SK-N-SH treated with all-trans-retinoic acid at 6 μM for 48 hours (cell line): Measurements from ENCODE around the gene ST6GAL1.

Experiments used
- ATAC-seq: fragments of 200-7000 bp; cut with Tn5 transposase; 3 replicates; pipeline ENCODE4 v1.9.1; 2020; ENCODE audit warnings: mild to moderate bottlenecking, moderate library complexity
- ARNTL ChIP-seq: fragments of 450-650 bp; formaldehyde crosslinking; IDR thresholded peaks from 2 replicates; pipeline ENCODE4 v1.5.0; 2020; ENCODE audit warnings: low read depth, mild to moderate bottlenecking, moderate library complexity, borderline replicate concordance
- BACH2 ChIP-seq: fragments of 250-450 bp; sonication (Bioruptor Pico); IDR thresholded peaks from 2 replicates; pipeline ENCODE4 v1.9.0; 2021; ENCODE audit warnings: mild to moderate bottlenecking, borderline replicate concordance
- CREB5 ChIP-seq: fragments of 250-450 bp; sonication (Bioruptor Pico); IDR thresholded peaks from 2 replicates; pipeline ENCODE4 v1.5.1; 2020; ENCODE audit warnings: low read depth, mild to moderate bottlenecking, moderate library complexity
- CSDC2 ChIP-seq: fragments of 250-450 bp; sonication (Bioruptor Pico); IDR thresholded peaks from 2 replicates; pipeline ENCODE4 v1.5.0; 2020; ENCODE audit warnings: mild to moderate bottlenecking, moderate library complexity
- CSRNP3 ChIP-seq: fragments of 250-450 bp; sonication (Bioruptor Pico); IDR thresholded peaks from 2 replicates; pipeline ENCODE4 v1.5.1; 2021; ENCODE audit warnings: mild to moderate bottlenecking, moderate library complexity
- ESRRG ChIP-seq: fragments of 250-450 bp; sonication (Bioruptor Pico); IDR thresholded peaks from 2 replicates; pipeline ENCODE4 v1.6.1; 2021; ENCODE audit warnings: mild to moderate bottlenecking
- GLIS3 ChIP-seq: fragments of 250-450 bp; sonication (Bioruptor Pico); IDR thresholded peaks from 2 replicates; pipeline ENCODE4 v1.5.0; 2020; ENCODE audit warnings: mild to moderate bottlenecking, moderate library complexity
- ISL1 ChIP-seq: fragments of 250-450 bp; sonication (Bioruptor Pico); IDR thresholded peaks from 2 replicates; pipeline ENCODE4 v2.1.2; 2022; ENCODE audit warnings: mild to moderate bottlenecking, moderate library complexity
- OSR1 ChIP-seq: fragments of 250-450 bp; sonication (Bioruptor Pico); IDR thresholded peaks from 2 replicates; pipeline ENCODE4 v1.8.0; 2022; ENCODE audit warnings: moderate library complexity, mild to moderate bottlenecking, inconsistent platforms
- PATZ1 ChIP-seq: fragments of 250-450 bp; sonication (Bioruptor Pico); IDR thresholded peaks from 2 replicates; pipeline ENCODE4 v1.8.0; 2020; ENCODE audit warnings: mild to moderate bottlenecking, moderate library complexity, borderline replicate concordance
- POU6F1 ChIP-seq: fragments of 250-450 bp; sonication (Bioruptor Pico); IDR thresholded peaks from 2 replicates; pipeline ENCODE4 v1.8.0; 2021; ENCODE audit warnings: low read depth, mild to moderate bottlenecking, moderate library complexity, borderline replicate concordance
- PPARA ChIP-seq: fragments of 250-450 bp; sonication (Bioruptor Pico); IDR thresholded peaks from 2 replicates; pipeline ENCODE4 v1.5.0; 2020; ENCODE audit warnings: mild to moderate bottlenecking, borderline replicate concordance
- RARB ChIP-seq: fragments of 250-450 bp; sonication (Bioruptor Pico); IDR thresholded peaks from 2 replicates; pipeline ENCODE4 v1.8.0; 2021; ENCODE audit warnings: mild to moderate bottlenecking, moderate library complexity
- SNAI2 ChIP-seq: fragments of 250-450 bp; sonication (Bioruptor Pico); IDR thresholded peaks from 2 replicates; pipeline ENCODE4 v1.5.0; 2020; ENCODE audit warnings: mild to moderate bottlenecking, moderate library complexity
- TCF4 ChIP-seq: fragments of 250-450 bp; sonication (Bioruptor Pico); IDR thresholded peaks from 2 replicates; pipeline ENCODE4 v1.8.0; 2021; ENCODE audit warnings: mild to moderate bottlenecking, moderate library complexity, borderline replicate concordance
- TOX ChIP-seq: fragments of 250-450 bp; sonication (Bioruptor Pico); IDR thresholded peaks from 2 replicates; pipeline ENCODE4 v1.8.0; 2021; ENCODE audit warnings: mild to moderate bottlenecking, moderate library complexity, borderline replicate concordance
- TSHZ2 ChIP-seq: fragments of 250-450 bp; sonication (Bioruptor Pico); IDR thresholded peaks from 2 replicates; pipeline ENCODE4 v1.5.0; 2020; ENCODE audit warnings: mild to moderate bottlenecking, moderate library complexity
- ZC3H10 ChIP-seq: fragments of 250-450 bp; sonication (Bioruptor Pico); IDR thresholded peaks from 2 replicates; pipeline ENCODE4 v1.5.1; 2021; ENCODE audit warnings: mild to moderate bottlenecking, moderate library complexity
- ZFP3 ChIP-seq: fragments of 250-450 bp; sonication (Bioruptor Pico); IDR thresholded peaks from 2 replicates; pipeline ENCODE4 v1.5.0; 2020; ENCODE audit warnings: mild to moderate bottlenecking, moderate library complexity
- ZFP30 ChIP-seq: fragments of 450-650 bp; formaldehyde crosslinking; IDR thresholded peaks from 2 replicates; pipeline ENCODE4 v1.5.0; 2022; ENCODE audit warnings: mild to moderate bottlenecking, moderate library complexity
- ZNF70 ChIP-seq: fragments of 450-650 bp; formaldehyde crosslinking; IDR thresholded peaks from 2 replicates; pipeline ENCODE4 v1.5.0; 2020; ENCODE audit warnings: mild to moderate bottlenecking, moderate library complexity
- ZNF8 ChIP-seq: fragments of 450-650 bp; formaldehyde crosslinking; IDR thresholded peaks from 2 replicates; pipeline ENCODE4 v1.5.0; 2020; ENCODE audit warnings: mild to moderate bottlenecking, moderate library complexity

Gene ST6GAL1

GRCh38 chr3:187039100-187039722 lies 108.9 kb downstream of the ST6GAL1 start:
- TF ChIP-seq SNAI2 (CRISPR knock-in tag) (no peak), CREB5 (CRISPR knock-in tag) (no peak), PPARA (CRISPR knock-in tag) (no peak), ZFP3 (CRISPR knock-in tag) (no peak), ISL1 (no peak), TSHZ2 (CRISPR knock-in tag) (no peak), CSDC2 (CRISPR knock-in tag) (no peak), PATZ1 (CRISPR knock-in tag) (no peak), OSR1 (CRISPR knock-in tag) (no peak), ZC3H10 (CRISPR knock-in tag) (no peak), ZNF8 (no peak), TCF4 (CRISPR knock-in tag) (no peak), GLIS3 (CRISPR knock-in tag) (no peak), TOX (CRISPR knock-in tag) (no peak), ARNTL (no peak)
- no peak for ATAC-seq

GRCh38 chr3:187039723-187040414 lies 109.5 kb downstream of the ST6GAL1 start:
- ATAC-seq, result no peak
- TF ChIP-seq ZC3H10 (CRISPR knock-in tag), result no peak
- no peak for TF ChIP-seq PPARA (CRISPR knock-in tag)
- TF ChIP-seq TOX (CRISPR knock-in tag), result no peak
- no peak for TF ChIP-seq RARB (CRISPR knock-in tag)
- TF ChIP-seq TCF4 (CRISPR knock-in tag), result no peak
- no peak for TF ChIP-seq ISL1
- no peak for TF ChIP-seq ARNTL
- no peak for TF ChIP-seq ZNF70 (CRISPR knock-in tag)
- TF ChIP-seq ZFP3 (CRISPR knock-in tag), result no peak
- TF ChIP-seq ZFP30 (CRISPR knock-in tag), result no peak

- peak; percentile 49; the same call in 2 of the 3 replicates for ATAC-seq
- no peak for TF ChIP-seq GLIS3 (CRISPR knock-in tag)
- no peak for TF ChIP-seq PPARA (CRISPR knock-in tag)
- TF ChIP-seq ZFP3 (CRISPR knock-in tag), result no peak
- TF ChIP-seq OSR1 (CRISPR knock-in tag), result no peak
- TF ChIP-seq CSDC2 (CRISPR knock-in tag), result no peak
- no peak for TF ChIP-seq RARB (CRISPR knock-in tag)
- no peak for TF ChIP-seq POU6F1 (CRISPR knock-in tag)
- no peak for TF ChIP-seq CSRNP3
- TF ChIP-seq TOX (CRISPR knock-in tag), result no peak
- no peak for TF ChIP-seq PATZ1 (CRISPR knock-in tag)
- TF ChIP-seq CREB5 (CRISPR knock-in tag), result no peak
- TF ChIP-seq ESRRG, result no peak
- TF ChIP-seq ZC3H10 (CRISPR knock-in tag), result no peak
- no peak for TF ChIP-seq ZFP30 (CRISPR knock-in tag)
- no peak for TF ChIP-seq BACH2 (CRISPR knock-in tag)
Observed at GRCh38 chr3:187040516-187041361, 110.4 kb downstream of the ST6GAL1 start.
